Right lobe of liver (tissue), 4 donors: Measurements from ENCODE around the gene PTPN4.

Source experiments
- CTCF ChIP-seq, 4 donors: fragments of 200-600 bp in 3 of 4; fragments of 450-650 bp in 1 of 4; IDR thresholded peaks; one replicate each; pipeline versions ENCODE4 v1.5.1 to v1.8.0; 2016 to 2022; ENCODE audit warnings: antibody characterized with exemption in 4 of 4, mild to moderate bottlenecking in 2 of 4
- POLR2A ChIP-seq: fragments of 450-650 bp; IDR thresholded peaks from one replicate; pipeline ENCODE4 v1.6.1; 2017; ENCODE audit warnings: antibody characterized with exemption, mild to moderate bottlenecking
- donor health status: DM: no; HTN: no; CAD: no.
- donor health status: DM: no; HTN: no; CAD: no.
- donor health status: DM: no; HTN: yes; CAD: no.

- no peak for TF ChIP-seq POLR2A
- no peak for TF ChIP-seq CTCF (IDR thresholded peaks at IDR 0.05)
Measured at GRCh38 chr2:119760956-119761275, 1.2 kb downstream of the PTPN4 start.
